ACC112 (cell line): ENCODE results near the gene NRG2.

Experiments used
- H2AFZ ChIP-seq: fragments of 200-600 bp; sonication (generic); one replicate; pipeline ENCODE4 v1.6.0; 2017; ENCODE audit warnings: antibody characterized with exemption, low read length; ENCODE audit not compliant: unreplicated experiment
- H3K27ac ChIP-seq: fragments of 200-600 bp; sonication (generic); 2 replicates; pipeline ENCODE4 v1.5.1; 2014; ENCODE audit warnings: low read depth, mild to moderate bottlenecking, antibody characterized with exemption, low read length, moderate library complexity
- H3K27me3 ChIP-seq: fragments of 200-600 bp; sonication (generic); 2 replicates; pipeline ENCODE4 v1.6.1; 2014; ENCODE audit warnings: mild to moderate bottlenecking, antibody characterized with exemption, low read length, moderate library complexity, mixed read lengths; ENCODE audit not compliant: insufficient read depth
- H3K36me3 ChIP-seq: fragments of 200-600 bp; sonication (generic); 2 replicates; pipeline ENCODE4 v1.6.1; 2016; ENCODE audit warnings: mild to moderate bottlenecking, antibody characterized with exemption, low read length, moderate library complexity, mixed read lengths; ENCODE audit not compliant: insufficient read depth
- H3K4me1 ChIP-seq: fragments of 200-600 bp; sonication (generic); one replicate; pipeline ENCODE4 v1.6.1; 2016; ENCODE audit warnings: low read length, mixed read lengths; ENCODE audit not compliant: insufficient read depth, unreplicated experiment, control insufficient read depth
- H3K4me3 ChIP-seq: fragments of 200-600 bp; sonication (generic); 2 replicates; pipeline ENCODE4 v1.5.1; 2014; ENCODE audit warnings: mild to moderate bottlenecking, low read depth, low read length
- H3K79me2 ChIP-seq: fragments of 200-600 bp; sonication (generic); one replicate; pipeline ENCODE4 v1.6.0; 2016; ENCODE audit warnings: low read length; ENCODE audit not compliant: control insufficient read depth, unreplicated experiment, insufficient read depth

Gene NRG2

GRCh38 chr5:140025736-140026135, 17.4 kb downstream of the NRG2 start:
- Histone ChIP-seq H2AFZ (no peak overlapping the region), H3K27ac (no peak overlapping the region), H3K27me3 (peaks cover 28% of the 10 kb centered on the region), H3K4me3 (no peak overlapping the region), H3K79me2 (no peaks in the 10 kb centered on the region), H3K36me3 (no peaks in the 10 kb centered on the region), H3K4me1 (no peaks in the 10 kb centered on the region)

- H3K79me2 ChIP-seq, result no peaks in the 10 kb centered on the region
- H3K27me3 ChIP-seq, result peaks cover 34% of the 10 kb centered on the region
- H3K4me1 ChIP-seq, result no peaks in the 10 kb centered on the region
- no peak overlapping the region for H2AFZ ChIP-seq
- H3K36me3 ChIP-seq, result no peaks in the 10 kb centered on the region
- no peak overlapping the region for H3K4me3 ChIP-seq
- H3K27ac ChIP-seq, result no peak overlapping the region
Observed at GRCh38 chr5:140024928-140025327, 18.2 kb downstream of the NRG2 start.

GRCh38 chr5:140023611-140024191, 19.4 kb downstream of the NRG2 start:
- H3K4me1 ChIP-seq, result no peaks in the 10 kb centered on the region
- H3K27me3 ChIP-seq, result peaks cover 41% of the 10 kb centered on the region
- H3K36me3 ChIP-seq, result no peaks in the 10 kb centered on the region
- H3K4me3 ChIP-seq, result no peak overlapping the region
- no peaks in the 10 kb centered on the region for H3K79me2 ChIP-seq
- no peak overlapping the region for H3K27ac ChIP-seq
- H2AFZ ChIP-seq, result no peak overlapping the region

GRCh38 chr5:140020601-140021177, 22.4 kb downstream of the NRG2 start:
- no peaks in the 10 kb centered on the region for H3K79me2 ChIP-seq
- no peak overlapping the region for H2AFZ ChIP-seq
- H3K4me3 ChIP-seq, result no peak overlapping the region
- no peaks in the 10 kb centered on the region for H3K36me3 ChIP-seq
- no peak overlapping the region for H3K27ac ChIP-seq
- H3K4me1 ChIP-seq, result no peaks in the 10 kb centered on the region
- H3K27me3 ChIP-seq, result peaks cover 58% of the 10 kb centered on the region

GRCh38 chr5:140018920-140019644, 24.0 kb downstream of the NRG2 start:
- Histone ChIP-seq H2AFZ (no peak overlapping the region), H3K36me3 (no peaks in the 10 kb centered on the region), H3K27me3 (peaks cover 63% of the 10 kb centered on the region), H3K4me3 (no peak overlapping the region), H3K79me2 (no peaks in the 10 kb centered on the region), H3K27ac (no peak overlapping the region), H3K4me1 (no peaks in the 10 kb centered on the region)

- H3K4me3 ChIP-seq, result no peak overlapping the region
- H3K79me2 ChIP-seq, result no peaks in the 10 kb centered on the region
- H3K4me1 ChIP-seq, result no peaks in the 10 kb centered on the region
- H2AFZ ChIP-seq, result no peak overlapping the region
- H3K36me3 ChIP-seq, result no peaks in the 10 kb centered on the region
- H3K27me3 ChIP-seq, result peaks cover 69% of the 10 kb centered on the region
- H3K27ac ChIP-seq, result no peak overlapping the region
Observed at GRCh38 chr5:140018517-140018916, 24.6 kb downstream of the NRG2 start.

- Histone ChIP-seq H3K36me3 (no peaks in the 10 kb centered on the region), H3K27ac (no peak overlapping the region), H2AFZ (no peak overlapping the region), H3K27me3 (peaks cover 69% of the 10 kb centered on the region), H3K4me1 (no peaks in the 10 kb centered on the region), H3K4me3 (no peak overlapping the region), H3K79me2 (no peaks in the 10 kb centered on the region)
Observed at GRCh38 chr5:140018096-140018481, 25.0 kb downstream of the NRG2 start.

GRCh38 chr5:140017397-140018095, 25.6 kb downstream of the NRG2 start:
- Histone ChIP-seq H3K4me1 (no peaks in the 10 kb centered on the region), H3K27me3 (peaks cover 71% of the 10 kb centered on the region), H3K79me2 (no peaks in the 10 kb centered on the region), H3K27ac (no peak overlapping the region), H3K36me3 (no peaks in the 10 kb centered on the region), H3K4me3 (no peak overlapping the region), H2AFZ (no peak overlapping the region)

- no peaks in the 10 kb centered on the region for H3K4me1 ChIP-seq
- H2AFZ ChIP-seq, result no peak overlapping the region
- H3K36me3 ChIP-seq, result no peaks in the 10 kb centered on the region
- H3K27ac ChIP-seq, result no peak overlapping the region
- peaks cover 71% of the 10 kb centered on the region for H3K27me3 ChIP-seq
- H3K79me2 ChIP-seq, result no peaks in the 10 kb centered on the region
- no peak overlapping the region for H3K4me3 ChIP-seq
Observed at GRCh38 chr5:140015706-140016105, 27.4 kb downstream of the NRG2 start.

- no peak overlapping the region for H2AFZ ChIP-seq
Observed at GRCh38 chr5:140014751-140015150, 28.3 kb downstream of the NRG2 start.

More at GRCh38 chr5:140014751-140015150, 28.3 kb downstream of the NRG2 start:
- Histone ChIP-seq H3K79me2 (no peaks in the 10 kb centered on the region), H3K27ac (no peak overlapping the region), H3K27me3 (peaks cover 70% of the 10 kb centered on the region), H3K36me3 (no peaks in the 10 kb centered on the region), H3K4me1 (no peaks in the 10 kb centered on the region), H3K4me3 (no peak overlapping the region)
